ENCODE results near the gene MEMO1.
"Not testable (repeated sequence)": the region's sequence is repeated elsewhere in the genome, so short reads cannot be mapped to it uniquely, and the experiment has no call there.

MEMO1 gene

GRCh38 chr2:31900156-31900555 is 110.7 kb downstream of the MEMO1 start:
- not testable (repeated sequence) for DNase-seq

- DNase-seq = not testable (repeated sequence)
Observed at GRCh38 chr2:31898346-31898745, 112.5 kb downstream of the MEMO1 start.

- DNase-seq = not testable (repeated sequence)
Observed at GRCh38 chr2:31897340-31897739, 113.5 kb downstream of the MEMO1 start.

- DNase-seq = no peak
Observed at GRCh38 chr2:31896293-31896692, 114.5 kb downstream of the MEMO1 start.

- DNase-seq = no peak
Observed at GRCh38 chr2:31894656-31895055, 116.2 kb downstream of the MEMO1 start.

- DNase-seq = no peak
Observed at GRCh38 chr2:31893094-31893493, 117.7 kb downstream of the MEMO1 start.

GRCh38 chr2:31889044-31889443 is 121.8 kb downstream of the MEMO1 start:
- DNase-seq = no peak

- no peak for DNase-seq
Observed at GRCh38 chr2:31888550-31888949, 122.3 kb downstream of the MEMO1 start.

GRCh38 chr2:31886700-31887099 is 124.1 kb downstream of the MEMO1 start:
- no peak for DNase-seq

- no peak for DNase-seq
Observed at GRCh38 chr2:31877008-31877407, 133.8 kb downstream of the MEMO1 start.

- no peak for DNase-seq
Observed at GRCh38 chr2:31874071-31874470, 136.7 kb downstream of the MEMO1 start.

GRCh38 chr2:31865215-31865614 is 145.6 kb downstream of the MEMO1 start:
- no peak for DNase-seq

GRCh38 chr2:31863867-31864266 is 146.9 kb downstream of the MEMO1 start:
- DNase-seq = no peak

GRCh38 chr2:31863015-31863656 is 147.7 kb downstream of the MEMO1 start:
- not testable (repeated sequence) for DNase-seq

- no peak for DNase-seq
Observed at GRCh38 chr2:31859959-31860358, 150.8 kb downstream of the MEMO1 start.

- no peak for DNase-seq
Observed at GRCh38 chr2:31853521-31853920, 157.3 kb downstream of the MEMO1 start.

GRCh38 chr2:31842150-31842549 is 168.7 kb downstream of the MEMO1 start:
- not testable (repeated sequence) for DNase-seq

GRCh38 chr2:31835450-31835849 is 175.4 kb downstream of the MEMO1 start:
- no peak for DNase-seq

- DNase-seq = no peak
Observed at GRCh38 chr2:31832363-31832762, 178.4 kb downstream of the MEMO1 start.

- DNase-seq = no peak
Observed at GRCh38 chr2:31831585-31831984, 179.2 kb downstream of the MEMO1 start.

GRCh38 chr2:31828891-31829290 is 181.9 kb downstream of the MEMO1 start:
- DNase-seq = no peak

GRCh38 chr2:31823558-31823957 is 187.2 kb downstream of the MEMO1 start:
- DNase-seq = no peak

GRCh38 chr2:31822587-31822986 is 188.2 kb downstream of the MEMO1 start:
- DNase-seq = no peak
